Fibroblast of lung (primary cell): ENCODE results near the gene CABP7. TPM values are rescaled to one million over a fixed set of nuclear protein-coding genes. Genes with fewer than 3 reads are reported as not detected.
A peak's percentile ranks its signal among the peaks of the same experiment; 100 is the strongest.

Experiments
- DNase-seq, 2 donors: peaks; one replicate each; pipeline versions ENCODE4 v3.0.0 to v3.0.0-alpha.2; 2010; ENCODE audit warnings: low read depth in 2 of 2
- H2AFZ ChIP-seq: 2 replicates; pipeline ENCODE4 v1.5.1; 2012; ENCODE audit warnings: low read length, control low read depth, inconsistent platforms
- H3K27ac ChIP-seq: 2 replicates; pipeline ENCODE4 v1.5.1; 2011; ENCODE audit warnings: low read length, control low read depth; ENCODE audit not compliant: insufficient read depth
- H3K27me3 ChIP-seq: 2 replicates; pipeline ENCODE4 v1.5.1; 2011; ENCODE audit warnings: mild to moderate bottlenecking, low read length; ENCODE audit not compliant: control insufficient read depth, insufficient read depth
- H3K36me3 ChIP-seq: 2 replicates; pipeline ENCODE4 v1.5.1; 2011; ENCODE audit warnings: low read length; ENCODE audit not compliant: control insufficient read depth, insufficient read depth
- H3K4me1 ChIP-seq: 2 replicates; pipeline ENCODE4 v1.5.1; 2011; ENCODE audit warnings: low read length; ENCODE audit not compliant: control insufficient read depth, insufficient read depth; ENCODE audit errors: extremely low read depth
- H3K4me2 ChIP-seq: 2 replicates; pipeline ENCODE4 v1.5.1; 2011; ENCODE audit warnings: low read length, control low read depth; ENCODE audit not compliant: insufficient read depth; ENCODE audit errors: extremely low read depth
- H3K4me3 ChIP-seq, 4 experiments: fragments of 200-600 bp in 1 of 4; sonication (generic) in 1 of 4; replicated peaks in 1 of 4; 2 replicates each; pipeline ENCODE4 v1.5.1; 2011 to 2016; ENCODE audit warnings: low read length in 4 of 4, low read depth in 3 of 4, mild to moderate bottlenecking in 3 of 4, control low read depth in 2 of 4, inconsistent platforms in 1 of 4, mixed read lengths in 1 of 4; ENCODE audit not compliant: insufficient read depth in 1 of 4; ENCODE audit errors: control extremely low read depth in 1 of 4
- H3K79me2 ChIP-seq: 2 replicates; pipeline ENCODE4 v1.5.1; 2012; ENCODE audit warnings: mild to moderate bottlenecking, low read length, inconsistent platforms; ENCODE audit not compliant: control insufficient read depth, insufficient read depth
- H3K9ac ChIP-seq: 2 replicates; pipeline ENCODE4 v1.5.1; 2011; ENCODE audit warnings: mild to moderate bottlenecking, low read length, control low read depth; ENCODE audit not compliant: insufficient read depth
- H3K9me3 ChIP-seq: 2 replicates; pipeline ENCODE4 v1.5.1; 2012; ENCODE audit warnings: low read depth, low read length; ENCODE audit not compliant: control insufficient read depth, insufficient read depth
- H4K20me1 ChIP-seq: 2 replicates; pipeline ENCODE4 v1.5.1; 2011; ENCODE audit warnings: low read length; ENCODE audit not compliant: control insufficient read depth, insufficient read depth; ENCODE audit errors: extremely low read depth
- EZH2 ChIP-seq: IDR thresholded peaks from 2 replicates; pipeline ENCODE4 v1.5.1; 2012; ENCODE audit warnings: low read length, control low read depth, mild to moderate bottlenecking; ENCODE audit errors: missing control alignments
- polyA plus RNA-seq, 2 donors: library from polyadenylated mRNA; depleted of rRNA in 1 of 2; stranded (reverse) in 1 of 2; unstranded in 1 of 2; fragments of >200 nt; gene quantifications; 2 replicates each; pipeline ENCODE4 v1.2.1, GENCODE V29; 2011 to 2012; ENCODE audit warnings: missing spikeins in 1 of 2
- total RNA-seq: library from RNA; depleted of rRNA; stranded (reverse); fragments of >200 nt; gene quantifications from 2 replicates; pipeline ENCODE4 v1.2.1, GENCODE V29; 2014
- TF ChIP-seq, protein P1 (sequence below), 2 donors: IDR thresholded peaks in 1 of 2; conservative IDR thresholded peaks in 1 of 2; 1 replicate in 1 of 2; 2 replicates in 1 of 2; pipeline ENCODE4 v1.5.1; 2011 to 2012; ENCODE audit warnings: low read length in 2 of 2, control low read depth in 1 of 2, inconsistent platforms in 1 of 2, low read depth in 1 of 2, mild to moderate bottlenecking in 1 of 2

The CABP7 gene
- total and polyA plus RNA-seq, 2 donors (not counting 1 experiment from before 2014, with no cell fraction given) = not detected

GRCh38 chr22:29702931-29703501, 16.8 kb upstream of the CABP7 start:
- no peak for DNase-seq
- Histone ChIP-seq H4K20me1 (no peaks in the 10 kb centered on the region), H3K4me2 (no peak overlapping the region), H3K4me3 (no peak overlapping the region), H3K4me1 (peaks cover 5% of the 10 kb centered on the region), H3K9me3 (no peaks in the 10 kb centered on the region), H3K27me3 (peaks cover 15% of the 10 kb centered on the region), H3K9ac (no peak overlapping the region), H3K79me2 (no peaks in the 10 kb centered on the region), H3K27ac (no peak overlapping the region), H3K36me3 (peaks cover under 1% of the 10 kb centered on the region), H2AFZ (no peak overlapping the region)
- TF ChIP-seq, protein P1, sequence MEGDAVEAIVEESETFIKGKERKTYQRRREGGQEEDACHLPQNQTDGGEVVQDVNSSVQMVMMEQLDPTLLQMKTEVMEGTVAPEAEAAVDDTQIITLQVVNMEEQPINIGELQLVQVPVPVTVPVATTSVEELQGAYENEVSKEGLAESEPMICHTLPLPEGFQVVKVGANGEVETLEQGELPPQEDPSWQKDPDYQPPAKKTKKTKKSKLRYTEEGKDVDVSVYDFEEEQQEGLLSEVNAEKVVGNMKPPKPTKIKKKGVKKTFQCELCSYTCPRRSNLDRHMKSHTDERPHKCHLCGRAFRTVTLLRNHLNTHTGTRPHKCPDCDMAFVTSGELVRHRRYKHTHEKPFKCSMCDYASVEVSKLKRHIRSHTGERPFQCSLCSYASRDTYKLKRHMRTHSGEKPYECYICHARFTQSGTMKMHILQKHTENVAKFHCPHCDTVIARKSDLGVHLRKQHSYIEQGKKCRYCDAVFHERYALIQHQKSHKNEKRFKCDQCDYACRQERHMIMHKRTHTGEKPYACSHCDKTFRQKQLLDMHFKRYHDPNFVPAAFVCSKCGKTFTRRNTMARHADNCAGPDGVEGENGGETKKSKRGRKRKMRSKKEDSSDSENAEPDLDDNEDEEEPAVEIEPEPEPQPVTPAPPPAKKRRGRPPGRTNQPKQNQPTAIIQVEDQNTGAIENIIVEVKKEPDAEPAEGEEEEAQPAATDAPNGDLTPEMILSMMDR (conservative IDR thresholded peaks at IDR 0.05 in 1 of 2, IDR thresholded peaks at IDR 0.05 in 1 of 2; ENCODE audit: low read depth in 1 of 2, low read length in 2 of 2) = no peak

GRCh38 chr22:29703569-29704195, 16.1 kb upstream of the CABP7 start:
- no peak overlapping the region for H3K27ac ChIP-seq

GRCh38 chr22:29704528-29705285, 15.1 kb upstream of the CABP7 start:
- Histone ChIP-seq H3K9ac (no peak overlapping the region), H3K4me3 (no peak overlapping the region), H3K9me3 (no peaks in the 10 kb centered on the region), H3K27ac (no peak overlapping the region), H3K79me2 (no peaks in the 10 kb centered on the region), H3K36me3 (no peaks in the 10 kb centered on the region), H3K4me1 (peaks cover 5% of the 10 kb centered on the region), H3K27me3 (peaks cover 21% of the 10 kb centered on the region), H3K4me2 (peak overlapping the region; percentile 30), H4K20me1 (no peaks in the 10 kb centered on the region), H2AFZ (no peak overlapping the region)
- no peak for TF ChIP-seq EZH2
- TF ChIP-seq, protein P1 (conservative IDR thresholded peaks at IDR 0.05 in 1 of 2, IDR thresholded peaks at IDR 0.05 in 1 of 2; ENCODE audit: low read depth in 1 of 2, low read length in 2 of 2) = peak in 1 of 2 donors; percentile 3
- peak; percentile 68 to 72 for DNase-seq

More at GRCh38 chr22:29703569-29704195, 16.1 kb upstream of the CABP7 start:
- Histone ChIP-seq H4K20me1 (no peaks in the 10 kb centered on the region), H3K9me3 (no peaks in the 10 kb centered on the region), H3K79me2 (no peaks in the 10 kb centered on the region), H3K4me1 (peaks cover 5% of the 10 kb centered on the region), H3K4me2 (no peak overlapping the region), H3K27me3 (peaks cover 16% of the 10 kb centered on the region), H3K4me3 (no peak overlapping the region), H3K9ac (no peak overlapping the region), H3K36me3 (no peaks in the 10 kb centered on the region), H2AFZ (no peak overlapping the region)
- TF ChIP-seq, protein P1 (conservative IDR thresholded peaks at IDR 0.05 in 1 of 2, IDR thresholded peaks at IDR 0.05 in 1 of 2; ENCODE audit: low read depth in 1 of 2, low read length in 2 of 2) = no peak
- no peak for TF ChIP-seq EZH2
- DNase-seq = no peak
